DOHH2 (cell line): ENCODE data around the gene BMAL2.

Source experiments
- CTCF ChIP-seq: fragments of 200-600 bp; sonication (generic); IDR thresholded peaks from one replicate; pipeline ENCODE4 v1.5.1; 2014; ENCODE audit warnings: antibody characterized with exemption, mild to moderate bottlenecking, low read depth, low read length; ENCODE audit not compliant: poor library complexity, severe bottlenecking
- EZH2phosphoT487 ChIP-seq: fragments of 200-600 bp; sonication (generic); IDR thresholded peaks from 2 replicates; pipeline ENCODE4 v1.6.1; 2017; ENCODE audit warnings: borderline replicate concordance, mild to moderate bottlenecking, antibody characterized with exemption, low read length, moderate library complexity, mixed read lengths

- no peak for TF ChIP-seq CTCF
- TF ChIP-seq EZH2phosphoT487, result no peak
Measured at GRCh38 chr12:27336282-27336653, 3.6 kb downstream of the BMAL2 start.
